Fibroblast of lung (primary cell): Measurements from ENCODE around the gene ACTL9. TPM values are rescaled to one million over a fixed set of nuclear protein-coding genes. Genes with fewer than 3 reads are reported as not detected.

ENCODE experiments used
- DNase-seq, 2 donors: peaks; one replicate each; pipeline versions ENCODE4 v3.0.0 to v3.0.0-alpha.2; 2010; ENCODE audit warnings: low read depth in 2 of 2
- H2AFZ ChIP-seq: 2 replicates; pipeline ENCODE4 v1.5.1; 2012; ENCODE audit warnings: low read length, control low read depth, inconsistent platforms
- H3K27ac ChIP-seq: 2 replicates; pipeline ENCODE4 v1.5.1; 2011; ENCODE audit warnings: low read length, control low read depth; ENCODE audit not compliant: insufficient read depth
- H3K27me3 ChIP-seq: 2 replicates; pipeline ENCODE4 v1.5.1; 2011; ENCODE audit warnings: mild to moderate bottlenecking, low read length; ENCODE audit not compliant: control insufficient read depth, insufficient read depth
- H3K36me3 ChIP-seq: 2 replicates; pipeline ENCODE4 v1.5.1; 2011; ENCODE audit warnings: low read length; ENCODE audit not compliant: control insufficient read depth, insufficient read depth
- H3K4me1 ChIP-seq: 2 replicates; pipeline ENCODE4 v1.5.1; 2011; ENCODE audit warnings: low read length; ENCODE audit not compliant: control insufficient read depth, insufficient read depth; ENCODE audit errors: extremely low read depth
- H3K4me2 ChIP-seq: 2 replicates; pipeline ENCODE4 v1.5.1; 2011; ENCODE audit warnings: low read length, control low read depth; ENCODE audit not compliant: insufficient read depth; ENCODE audit errors: extremely low read depth
- H3K4me3 ChIP-seq, 4 experiments: fragments of 200-600 bp in 1 of 4; sonication (generic) in 1 of 4; replicated peaks in 1 of 4; 2 replicates each; pipeline ENCODE4 v1.5.1; 2011 to 2016; ENCODE audit warnings: low read length in 4 of 4, low read depth in 3 of 4, mild to moderate bottlenecking in 3 of 4, control low read depth in 2 of 4, inconsistent platforms in 1 of 4, mixed read lengths in 1 of 4; ENCODE audit not compliant: insufficient read depth in 1 of 4; ENCODE audit errors: control extremely low read depth in 1 of 4
- H3K79me2 ChIP-seq: 2 replicates; pipeline ENCODE4 v1.5.1; 2012; ENCODE audit warnings: mild to moderate bottlenecking, low read length, inconsistent platforms; ENCODE audit not compliant: control insufficient read depth, insufficient read depth
- H3K9ac ChIP-seq: 2 replicates; pipeline ENCODE4 v1.5.1; 2011; ENCODE audit warnings: mild to moderate bottlenecking, low read length, control low read depth; ENCODE audit not compliant: insufficient read depth
- H3K9me3 ChIP-seq: 2 replicates; pipeline ENCODE4 v1.5.1; 2012; ENCODE audit warnings: low read depth, low read length; ENCODE audit not compliant: control insufficient read depth, insufficient read depth
- H4K20me1 ChIP-seq: 2 replicates; pipeline ENCODE4 v1.5.1; 2011; ENCODE audit warnings: low read length; ENCODE audit not compliant: control insufficient read depth, insufficient read depth; ENCODE audit errors: extremely low read depth
- CTCF ChIP-seq, 2 donors: IDR thresholded peaks in 1 of 2; conservative IDR thresholded peaks in 1 of 2; 1 replicate in 1 of 2; 2 replicates in 1 of 2; pipeline ENCODE4 v1.5.1; 2011 to 2012; ENCODE audit warnings: low read length in 2 of 2, control low read depth in 1 of 2, inconsistent platforms in 1 of 2, low read depth in 1 of 2, mild to moderate bottlenecking in 1 of 2
- EZH2 ChIP-seq: IDR thresholded peaks from 2 replicates; pipeline ENCODE4 v1.5.1; 2012; ENCODE audit warnings: low read length, control low read depth, mild to moderate bottlenecking; ENCODE audit errors: missing control alignments
- polyA plus RNA-seq, 2 donors: library from polyadenylated mRNA; depleted of rRNA in 1 of 2; stranded (reverse) in 1 of 2; unstranded in 1 of 2; fragments of >200 nt; gene quantifications; 2 replicates each; pipeline ENCODE4 v1.2.1, GENCODE V29; 2011 to 2012; ENCODE audit warnings: missing spikeins in 1 of 2
- total RNA-seq: library from RNA; depleted of rRNA; stranded (reverse); fragments of >200 nt; gene quantifications from 2 replicates; pipeline ENCODE4 v1.2.1, GENCODE V29; 2014

Gene ACTL9
- total and polyA plus RNA-seq, 2 donors (not counting 1 experiment from before 2014, with no cell fraction given) = not detected

- DNase-seq = no peak
- TF ChIP-seq CTCF (conservative IDR thresholded peaks at IDR 0.05 in 1 of 2, IDR thresholded peaks at IDR 0.05 in 1 of 2; ENCODE audit: low read depth in 1 of 2, low read length in 2 of 2) (no peak), EZH2 (no peak)
- no peak overlapping the region for H3K27ac ChIP-seq
These were observed 4.6 kb upstream of the ACTL9 start for GRCh38 chr19:8703223-8703622.

GRCh38 chr19:8702350-8702749 lies 3.8 kb upstream of the ACTL9 start:
- Histone ChIP-seq H3K4me2 (no peak overlapping the region), H3K4me3 (no peak overlapping the region), H2AFZ (no peak overlapping the region)

More at GRCh38 chr19:8703223-8703622, 4.6 kb upstream of the ACTL9 start:
- Histone ChIP-seq H3K9ac (no peak overlapping the region), H4K20me1 (no peaks in the 10 kb centered on the region), H3K4me2 (no peak overlapping the region), H3K27me3 (no peaks in the 10 kb centered on the region), H3K79me2 (no peaks in the 10 kb centered on the region), H3K4me3 (no peak overlapping the region), H3K36me3 (no peaks in the 10 kb centered on the region), H2AFZ (no peak overlapping the region), H3K9me3 (no peaks in the 10 kb centered on the region), H3K4me1 (no peaks in the 10 kb centered on the region)

GRCh38 chr19:8700956-8701355 lies 2.4 kb upstream of the ACTL9 start:
- Histone ChIP-seq H3K79me2 (no peaks in the 10 kb centered on the region), H2AFZ (no peak overlapping the region), H4K20me1 (no peaks in the 10 kb centered on the region), H3K4me1 (no peaks in the 10 kb centered on the region), H3K9ac (no peak overlapping the region), H3K36me3 (no peaks in the 10 kb centered on the region), H3K27me3 (no peaks in the 10 kb centered on the region), H3K4me3 (no peak overlapping the region), H3K27ac (no peak overlapping the region), H3K9me3 (no peaks in the 10 kb centered on the region), H3K4me2 (no peak overlapping the region)
- TF ChIP-seq CTCF (conservative IDR thresholded peaks at IDR 0.05 in 1 of 2, IDR thresholded peaks at IDR 0.05 in 1 of 2; ENCODE audit: low read depth in 1 of 2, low read length in 2 of 2) (no peak), EZH2 (no peak)
- DNase-seq = no peak

More at GRCh38 chr19:8702350-8702749, 3.8 kb upstream of the ACTL9 start:
- H3K36me3 ChIP-seq = no peaks in the 10 kb centered on the region
- H3K9ac ChIP-seq = no peak overlapping the region
- no peaks in the 10 kb centered on the region for H4K20me1 ChIP-seq
- H3K9me3 ChIP-seq = no peaks in the 10 kb centered on the region
- no peak overlapping the region for H3K27ac ChIP-seq
- H3K4me1 ChIP-seq = no peaks in the 10 kb centered on the region
- no peak for TF ChIP-seq CTCF (conservative IDR thresholded peaks at IDR 0.05 in 1 of 2, IDR thresholded peaks at IDR 0.05 in 1 of 2; ENCODE audit: low read depth in 1 of 2, low read length in 2 of 2)
- no peak for TF ChIP-seq EZH2
- H3K79me2 ChIP-seq = no peaks in the 10 kb centered on the region
- H3K27me3 ChIP-seq = no peaks in the 10 kb centered on the region
- DNase-seq = no peak
